Epithelial cell of proximal tubule (primary cell): Measurements from ENCODE around the gene XRCC1. TPM values are rescaled to one million over a fixed set of nuclear protein-coding genes. Genes with fewer than 3 reads are reported as not detected.
A peak's percentile ranks its signal among the peaks of the same experiment; 100 is the strongest.

Source experiments
- DNase-seq: peaks from one replicate; pipeline ENCODE4 v3.0.0-alpha.2; 2011; ENCODE audit warnings: low read depth
- H3K4me3 ChIP-seq: 2 replicates; pipeline ENCODE4 v1.5.1; 2011; ENCODE audit warnings: low read depth, mild to moderate bottlenecking, low read length
- total RNA-seq: library from RNA; depleted of rRNA; stranded (reverse); fragments of >200 nt; gene quantifications from 2 replicates; pipeline ENCODE4 v1.2.3, GENCODE V29; 2015
- TF ChIP-seq, protein P1 (sequence below): conservative IDR thresholded peaks from 2 replicates; pipeline ENCODE4 v1.5.1; 2012; ENCODE audit warnings: low read depth, mild to moderate bottlenecking, low read length

XRCC1 gene
- total RNA-seq, 1 donor from 2014 or later = 31.4 TPM

DNA sequence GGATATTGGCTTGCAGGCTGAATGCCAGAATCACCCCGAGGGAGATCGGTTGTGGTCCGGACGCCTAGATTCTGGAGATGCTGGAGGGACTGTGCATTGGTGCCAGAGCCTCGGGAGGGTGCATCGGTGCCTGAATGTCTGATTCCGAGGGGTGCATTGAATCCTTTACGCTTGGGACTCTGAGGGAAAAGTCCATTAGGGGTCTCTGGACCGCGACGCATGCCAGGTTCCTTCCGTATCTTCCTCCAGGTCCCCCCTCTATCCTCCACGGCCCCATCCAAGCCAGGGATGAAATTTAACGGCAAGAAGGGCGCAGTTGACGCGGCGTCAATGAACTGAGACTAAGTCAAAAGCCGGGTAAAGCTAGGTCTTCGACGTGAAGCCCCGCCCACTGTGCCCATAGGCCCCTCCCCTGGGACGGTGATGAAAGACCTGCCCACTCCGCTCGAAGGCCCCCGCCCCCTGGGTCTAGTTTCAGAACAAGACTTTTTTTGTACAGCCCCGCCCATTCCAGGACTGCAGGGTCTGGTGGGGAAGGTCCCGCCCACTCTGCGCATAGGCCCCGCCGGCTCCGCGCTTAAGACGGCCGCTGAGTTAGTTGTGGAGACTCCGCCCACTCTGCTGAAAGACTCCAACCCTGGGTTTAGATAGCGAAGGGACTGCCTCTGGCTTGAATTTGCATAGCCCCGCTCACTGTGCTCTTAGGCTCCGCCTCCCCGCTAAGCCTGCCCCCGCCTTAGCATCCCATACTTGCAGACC is 41.6 kb downstream of the XRCC1 start:
- TF ChIP-seq, protein P1, sequence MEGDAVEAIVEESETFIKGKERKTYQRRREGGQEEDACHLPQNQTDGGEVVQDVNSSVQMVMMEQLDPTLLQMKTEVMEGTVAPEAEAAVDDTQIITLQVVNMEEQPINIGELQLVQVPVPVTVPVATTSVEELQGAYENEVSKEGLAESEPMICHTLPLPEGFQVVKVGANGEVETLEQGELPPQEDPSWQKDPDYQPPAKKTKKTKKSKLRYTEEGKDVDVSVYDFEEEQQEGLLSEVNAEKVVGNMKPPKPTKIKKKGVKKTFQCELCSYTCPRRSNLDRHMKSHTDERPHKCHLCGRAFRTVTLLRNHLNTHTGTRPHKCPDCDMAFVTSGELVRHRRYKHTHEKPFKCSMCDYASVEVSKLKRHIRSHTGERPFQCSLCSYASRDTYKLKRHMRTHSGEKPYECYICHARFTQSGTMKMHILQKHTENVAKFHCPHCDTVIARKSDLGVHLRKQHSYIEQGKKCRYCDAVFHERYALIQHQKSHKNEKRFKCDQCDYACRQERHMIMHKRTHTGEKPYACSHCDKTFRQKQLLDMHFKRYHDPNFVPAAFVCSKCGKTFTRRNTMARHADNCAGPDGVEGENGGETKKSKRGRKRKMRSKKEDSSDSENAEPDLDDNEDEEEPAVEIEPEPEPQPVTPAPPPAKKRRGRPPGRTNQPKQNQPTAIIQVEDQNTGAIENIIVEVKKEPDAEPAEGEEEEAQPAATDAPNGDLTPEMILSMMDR = no peak
- H3K4me3 ChIP-seq = peak overlapping the region; percentile 64
- DNase-seq = peak; percentile 89

DNA sequence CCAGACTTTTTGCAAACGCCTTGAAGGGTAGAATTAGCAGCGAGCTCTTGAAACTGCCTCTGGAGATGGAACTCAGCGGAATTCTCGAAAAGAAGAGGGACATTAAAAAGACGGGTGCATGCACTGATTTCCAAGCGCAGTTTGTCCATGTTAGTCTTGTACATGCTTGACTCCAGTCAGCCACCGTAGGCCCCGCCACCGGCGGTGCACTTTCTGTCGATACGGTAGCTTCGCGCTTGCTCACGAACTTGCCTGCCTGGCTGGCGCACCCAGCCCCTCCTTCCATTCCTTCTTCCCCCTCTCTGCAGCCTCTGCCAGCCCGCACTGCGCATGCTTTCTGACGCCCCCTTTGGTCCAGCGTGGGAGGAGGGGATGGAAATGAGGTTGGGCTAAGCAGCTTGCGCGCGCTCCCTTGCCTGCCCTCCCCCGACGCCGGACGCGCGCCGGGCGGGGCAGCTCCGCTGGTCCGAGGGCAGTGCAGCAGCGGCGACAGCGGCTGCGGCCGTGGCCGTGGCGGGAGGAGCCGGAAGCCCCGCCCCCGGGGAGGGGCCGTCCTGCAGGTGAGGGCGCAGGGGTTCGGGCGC is 42.3 kb downstream of the XRCC1 start, which contains the start of gene ZNF575:
Gene ZNF575, plus strand, starts transcription at position 227 of the 584 bp plus-strand sequence. CDS start 1,235 bp downstream, outside the sequence.
- peak within 1 kb of the TSS; percentile 64 for H3K4me3 ChIP-seq
- DNase-seq = no peak
- TF ChIP-seq, protein P1 = no peak

DNA sequence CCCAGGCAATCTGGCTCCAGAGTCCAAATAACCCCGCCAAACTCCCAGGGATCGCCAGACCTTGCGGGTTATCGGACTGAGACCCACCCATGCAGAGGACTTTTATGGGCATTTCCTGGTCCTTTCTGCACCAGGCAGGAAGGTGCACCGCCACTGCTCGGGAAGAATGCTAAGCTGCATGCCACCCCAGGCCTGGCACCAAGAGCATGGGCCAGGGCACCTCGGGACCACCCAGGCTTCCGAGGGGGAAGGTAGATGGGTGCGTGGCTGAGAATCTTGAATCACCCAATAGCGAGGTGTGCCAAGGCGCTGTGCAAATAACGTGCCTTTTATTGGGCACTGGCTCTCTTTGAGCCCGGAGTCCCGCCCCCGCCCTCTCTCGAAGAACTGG is 42.8 kb downstream of the XRCC1 start:
- TF ChIP-seq, protein P1 = no peak
- H3K4me3 ChIP-seq = peak overlapping the region; percentile 64
- DNase-seq = no peak

DNA sequence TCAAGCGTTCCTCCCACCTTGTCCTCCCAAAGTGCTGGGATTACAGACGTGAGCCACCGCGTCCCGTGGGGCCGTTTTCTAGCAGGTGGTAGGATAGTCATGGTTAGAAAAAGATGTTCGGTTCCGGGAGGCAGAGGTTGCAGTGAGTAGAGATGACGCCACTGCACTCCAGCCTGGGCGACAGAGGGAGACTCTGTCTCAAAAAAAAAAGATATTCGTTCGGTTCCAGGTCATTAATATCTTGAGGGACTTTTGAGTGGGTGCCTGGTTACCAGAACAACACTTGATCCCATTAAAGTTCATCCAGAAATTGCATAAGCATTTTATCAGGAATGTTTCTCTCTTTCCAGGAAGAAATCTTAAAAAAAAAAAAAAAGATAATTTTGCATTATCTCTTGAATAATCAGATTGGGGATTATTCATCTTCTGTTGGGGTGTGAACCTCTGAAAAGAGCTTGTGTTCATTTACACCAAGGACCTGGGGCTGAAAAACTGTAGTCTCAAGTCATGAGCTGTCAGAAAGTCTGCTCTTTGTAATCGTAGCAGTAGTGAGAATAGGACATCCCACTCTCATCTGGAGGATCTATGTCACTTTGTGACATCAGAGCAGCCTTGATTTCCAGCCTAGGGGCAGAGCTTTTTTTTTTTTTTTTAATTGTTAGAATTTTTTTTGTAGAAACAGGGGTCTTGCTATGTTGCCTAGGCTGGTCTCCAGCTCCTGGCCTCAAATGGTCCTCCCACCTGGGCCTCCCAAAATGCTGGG is 47.3 kb downstream of the XRCC1 start:
- TF ChIP-seq, protein P1 = no peak
- DNase-seq = no peak
- H3K4me3 ChIP-seq = peak overlapping the region; percentile 95

DNA sequence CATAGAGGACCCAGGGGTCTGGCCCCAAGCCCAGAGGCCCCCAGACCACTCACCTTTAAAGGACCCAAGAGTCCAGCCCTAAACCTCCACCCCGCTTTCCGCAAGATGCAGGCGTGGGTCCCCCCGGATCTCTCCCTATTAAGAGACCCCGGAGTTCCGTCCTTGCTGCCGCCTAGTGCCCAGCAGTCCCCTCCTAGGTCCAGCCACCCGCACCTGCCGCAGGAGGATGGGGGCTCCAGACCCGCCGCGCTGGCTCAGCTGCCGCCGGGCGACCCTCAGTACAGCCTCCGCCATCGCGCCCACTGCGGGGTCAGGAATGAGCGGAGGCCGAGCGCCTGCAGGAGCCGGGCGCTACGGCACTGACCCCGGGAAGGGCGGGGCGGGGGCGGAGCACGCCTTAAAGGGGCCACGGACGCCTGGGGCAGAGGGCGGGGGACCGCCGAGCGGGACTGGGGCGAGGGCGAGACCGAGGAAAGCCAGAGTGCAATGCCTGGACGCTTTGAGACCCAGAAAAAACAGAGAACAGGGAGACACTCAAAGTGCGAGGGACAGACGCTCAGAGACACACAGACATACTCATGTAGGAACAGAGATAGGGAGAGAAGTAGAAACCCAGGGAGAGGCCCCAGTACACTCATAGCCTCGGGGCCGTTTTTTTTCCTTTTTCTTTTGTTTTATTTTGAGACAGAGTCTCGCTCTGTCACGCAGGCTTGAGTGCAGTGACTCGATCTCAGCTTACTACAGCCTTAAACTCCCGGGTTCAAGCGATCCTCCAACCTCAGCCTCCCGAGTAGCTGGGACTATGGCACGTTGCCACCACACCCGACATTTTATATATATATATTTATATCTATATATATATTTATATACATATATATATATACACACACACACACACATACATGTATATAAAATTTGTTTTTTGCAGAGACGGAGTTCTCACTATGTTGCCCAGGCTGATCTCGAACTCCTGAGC is 48.2 kb downstream of the XRCC1 start, which contains the start of gene ETHE1:
Gene ETHE1, minus strand, starts transcription at position 318 of the 976 bp plus-strand sequence. Its CDS starts 24 bp downstream, at position 294.
- DNase-seq = no peak

More for the DNA sequence above, 48.2 kb downstream of the XRCC1 start, which contains the start of gene ETHE1:
- H3K4me3 ChIP-seq = peak within 1 kb of the TSS; percentile 95
- TF ChIP-seq, protein P1 = no peak
